ENCODE results near the gene HAAO.
"Not testable (repeated sequence)": the region's sequence is repeated elsewhere in the genome, so short reads cannot be mapped to it uniquely, and the experiment has no call there.

The HAAO gene

DNA sequence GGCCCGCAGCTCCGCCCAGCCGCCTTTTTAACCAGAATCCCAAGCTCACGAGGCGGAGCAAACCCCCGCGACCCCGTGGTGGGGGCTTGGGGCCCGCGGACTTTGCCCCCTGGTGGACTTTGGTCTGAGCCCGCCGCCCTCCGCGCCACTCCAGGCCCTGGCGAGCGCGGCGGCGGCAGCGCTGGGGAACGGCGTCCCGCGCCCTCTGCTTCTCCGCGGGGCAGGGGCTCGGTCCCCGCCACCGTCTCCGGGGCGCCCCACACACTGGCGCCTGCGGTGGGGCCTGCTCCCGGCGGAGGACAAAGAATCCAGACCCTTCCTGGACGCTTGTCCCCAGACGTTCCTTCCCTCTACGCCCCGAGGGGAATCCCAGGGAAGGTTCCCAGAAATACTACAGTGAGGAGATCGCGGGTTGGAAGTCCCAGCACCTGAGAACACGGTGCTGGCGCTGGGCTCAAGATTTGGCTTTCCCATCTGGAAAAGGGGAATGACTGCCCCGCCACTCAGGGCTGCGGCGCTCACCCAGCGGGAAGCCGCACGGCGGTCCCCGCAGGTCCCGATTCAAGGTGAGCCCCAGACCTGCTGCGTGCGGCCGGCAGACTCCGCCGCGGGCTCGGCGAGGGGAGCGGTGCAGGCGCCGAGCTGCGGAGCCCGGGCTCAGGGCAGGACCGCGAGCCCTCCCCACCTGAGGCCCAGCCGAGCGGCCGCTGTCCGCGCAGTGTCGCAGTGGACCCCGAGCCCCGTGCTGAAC is at the start of gene HAAO:
Gene HAAO (minus strand): TSS at position 1 of the 751 bp plus-strand sequence. CDS start 47 bp downstream, outside the sequence.
- FAIRE-seq: no peak

GRCh38 chr2:42841344-42841743 is 49.0 kb upstream of the HAAO start:
- no peak for FAIRE-seq

GRCh38 chr2:42840760-42841159 is 48.4 kb upstream of the HAAO start:
- FAIRE-seq: no peak

DNA sequence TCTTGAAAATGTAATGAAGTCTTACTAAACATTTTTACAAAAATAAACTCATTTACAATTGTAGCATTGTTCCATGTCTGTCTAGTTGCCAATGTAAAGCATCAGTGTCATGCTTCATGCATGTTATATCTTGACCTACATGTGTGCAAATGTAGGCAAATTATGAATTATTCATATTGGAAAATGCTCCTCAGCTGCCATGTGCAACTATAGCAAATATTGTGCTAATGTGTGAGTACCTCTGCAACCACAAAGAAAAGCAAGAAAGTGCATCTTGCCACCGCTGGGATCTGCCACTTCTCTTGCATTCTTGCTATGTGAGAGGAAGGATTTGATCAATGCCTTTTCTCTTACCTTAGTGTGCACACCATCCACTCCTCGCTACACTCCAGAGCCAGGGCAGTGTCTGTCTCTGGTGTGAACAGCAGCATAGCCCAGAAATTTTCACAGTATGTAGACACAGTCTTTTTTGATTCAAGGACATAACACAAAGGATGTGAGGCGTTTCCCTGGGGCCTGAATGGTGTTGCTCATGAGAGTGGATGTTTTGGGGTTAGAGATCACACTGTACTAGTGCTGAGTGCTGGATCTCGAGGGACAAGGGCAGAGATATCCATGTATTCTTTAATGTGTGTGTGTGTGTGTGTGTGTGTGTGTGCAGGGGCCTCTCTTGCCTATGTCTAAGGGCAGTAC is 47.6 kb upstream of the HAAO start:
- no peak for FAIRE-seq

DNA sequence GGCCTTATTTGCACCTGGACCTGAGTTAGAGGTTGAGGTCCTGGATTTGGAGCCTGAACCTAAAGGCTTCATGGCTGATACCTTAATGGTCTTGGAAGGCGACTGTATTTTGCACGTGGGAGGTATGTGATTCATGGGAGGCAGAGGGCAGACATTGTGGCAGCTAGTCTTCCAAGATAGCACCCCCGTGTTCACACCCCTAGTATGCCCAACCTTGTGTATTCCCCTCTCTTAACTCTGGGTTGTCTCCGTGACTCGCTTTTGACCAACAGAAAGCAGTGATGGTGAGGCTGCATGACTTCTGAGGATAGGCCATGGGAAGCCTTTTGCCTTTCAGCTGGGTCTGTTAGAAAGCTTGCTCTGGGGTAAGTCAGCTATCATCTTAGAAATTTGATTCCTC is 45.8 kb upstream of the HAAO start:
- no peak for FAIRE-seq

GRCh38 chr2:42835577-42836371 is 43.4 kb upstream of the HAAO start:
- FAIRE-seq: no peak

DNA sequence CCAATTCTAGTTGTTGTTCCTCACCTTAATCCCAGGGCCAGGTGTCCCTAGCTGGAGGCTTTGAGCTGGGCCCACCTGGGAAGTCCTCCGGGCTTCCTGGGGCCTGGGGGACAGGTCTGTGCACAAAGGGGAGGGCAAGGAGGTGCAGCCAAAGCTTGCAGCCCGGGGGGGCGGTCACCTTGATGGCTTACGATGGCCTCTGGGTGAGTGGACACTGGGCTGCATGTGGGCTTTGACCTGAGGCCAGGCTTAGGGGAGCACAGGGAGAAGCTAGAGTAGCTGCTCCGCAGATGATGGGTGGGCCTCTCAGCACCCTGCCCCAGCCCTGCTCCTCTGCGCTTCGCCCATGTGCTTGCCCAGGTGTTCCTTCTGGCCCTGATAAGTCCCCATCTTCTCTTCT is 41.8 kb upstream of the HAAO start:
- no peak for FAIRE-seq

DNA sequence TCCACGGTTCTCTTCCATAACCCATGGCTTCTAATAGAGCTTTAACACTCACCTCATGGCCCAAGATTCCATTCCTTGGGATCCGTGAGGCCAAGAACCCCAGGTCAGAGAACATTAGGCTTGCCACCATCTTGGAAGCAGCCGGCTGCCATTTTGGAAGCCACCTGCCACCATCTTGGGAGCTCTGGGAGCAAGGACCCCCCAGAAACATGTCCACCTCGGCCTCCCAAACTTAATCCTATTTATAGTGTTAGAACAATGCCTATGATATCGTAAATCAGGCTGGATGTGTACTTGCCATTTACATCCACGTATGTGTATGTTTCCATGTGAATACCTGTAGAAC is 39.9 kb upstream of the HAAO start:
- FAIRE-seq: no peak

DNA sequence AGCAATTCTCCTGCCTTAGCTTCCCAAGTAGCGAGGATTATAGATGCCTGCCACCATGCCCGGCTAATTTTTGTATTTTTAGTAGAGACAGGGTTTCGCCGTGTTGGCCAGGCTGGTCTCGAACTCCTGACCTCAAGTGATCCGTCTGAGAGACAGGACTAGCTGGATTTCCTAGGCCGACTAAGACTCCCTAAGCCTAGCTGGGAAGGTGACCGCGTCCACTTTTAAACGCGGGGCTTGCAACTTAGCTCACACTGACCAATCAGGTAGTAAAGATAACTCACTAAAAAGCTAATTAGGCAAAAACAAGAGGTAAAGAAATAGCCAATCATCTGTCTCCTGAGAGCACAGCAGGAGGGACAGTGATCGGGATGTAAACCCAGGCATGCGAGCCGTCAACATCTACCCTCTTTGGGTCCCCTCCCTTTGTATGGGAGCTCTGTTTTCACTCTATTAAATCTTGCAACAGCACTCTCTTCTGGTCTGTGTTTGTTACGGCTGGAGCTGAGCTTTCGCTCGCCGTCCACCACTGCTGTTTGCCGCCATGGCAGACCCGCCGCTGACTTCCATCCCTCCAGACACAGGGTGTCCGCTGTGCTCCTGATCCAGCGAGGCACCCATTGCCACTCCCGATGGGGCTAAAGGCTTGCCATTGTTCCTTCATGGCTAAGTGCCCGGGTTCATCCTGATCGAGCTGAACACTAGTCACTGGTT is 39.3 kb upstream of the HAAO start:
- not testable (repeated sequence) for FAIRE-seq

GRCh38 chr2:42830922-42831574 is 38.7 kb upstream of the HAAO start:
- FAIRE-seq: no peak

DNA sequence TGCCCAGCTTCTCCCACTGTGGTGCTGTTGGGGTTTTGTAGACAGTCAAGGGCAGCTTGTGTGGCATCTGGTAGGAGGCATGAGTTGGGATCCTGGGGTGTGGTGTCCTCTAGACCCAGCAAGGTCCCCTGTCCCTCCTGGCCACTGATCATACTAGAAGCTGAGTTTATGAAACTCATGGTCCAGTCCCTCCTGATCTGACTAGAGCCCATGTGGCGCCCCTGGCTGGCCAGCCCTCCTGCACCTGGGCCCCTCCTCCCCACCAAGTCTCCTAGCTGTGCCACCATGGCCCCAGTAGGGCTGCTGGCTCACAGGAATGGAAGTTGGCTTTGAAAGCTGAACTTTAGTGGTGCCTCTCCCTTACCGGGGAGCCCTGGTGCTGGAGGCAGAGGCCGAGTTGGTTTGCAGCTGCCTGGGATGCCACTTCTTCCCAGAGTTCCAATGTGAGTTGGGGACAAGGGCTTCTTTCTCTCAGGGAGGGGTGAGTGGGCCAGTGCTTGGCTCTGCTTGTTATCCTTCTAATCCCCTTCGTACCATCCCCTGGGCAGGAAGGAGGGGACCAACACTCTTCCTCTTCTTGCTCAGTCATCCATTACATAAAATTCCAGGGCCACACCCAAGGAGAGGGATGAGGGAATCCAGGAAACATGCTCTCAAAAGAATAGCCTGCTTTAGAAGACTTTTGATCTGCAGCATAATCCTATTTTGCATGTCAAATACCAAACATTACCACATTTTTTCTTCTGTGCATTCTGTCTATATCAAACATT is 37.5 kb upstream of the HAAO start:
- FAIRE-seq: no peak

DNA sequence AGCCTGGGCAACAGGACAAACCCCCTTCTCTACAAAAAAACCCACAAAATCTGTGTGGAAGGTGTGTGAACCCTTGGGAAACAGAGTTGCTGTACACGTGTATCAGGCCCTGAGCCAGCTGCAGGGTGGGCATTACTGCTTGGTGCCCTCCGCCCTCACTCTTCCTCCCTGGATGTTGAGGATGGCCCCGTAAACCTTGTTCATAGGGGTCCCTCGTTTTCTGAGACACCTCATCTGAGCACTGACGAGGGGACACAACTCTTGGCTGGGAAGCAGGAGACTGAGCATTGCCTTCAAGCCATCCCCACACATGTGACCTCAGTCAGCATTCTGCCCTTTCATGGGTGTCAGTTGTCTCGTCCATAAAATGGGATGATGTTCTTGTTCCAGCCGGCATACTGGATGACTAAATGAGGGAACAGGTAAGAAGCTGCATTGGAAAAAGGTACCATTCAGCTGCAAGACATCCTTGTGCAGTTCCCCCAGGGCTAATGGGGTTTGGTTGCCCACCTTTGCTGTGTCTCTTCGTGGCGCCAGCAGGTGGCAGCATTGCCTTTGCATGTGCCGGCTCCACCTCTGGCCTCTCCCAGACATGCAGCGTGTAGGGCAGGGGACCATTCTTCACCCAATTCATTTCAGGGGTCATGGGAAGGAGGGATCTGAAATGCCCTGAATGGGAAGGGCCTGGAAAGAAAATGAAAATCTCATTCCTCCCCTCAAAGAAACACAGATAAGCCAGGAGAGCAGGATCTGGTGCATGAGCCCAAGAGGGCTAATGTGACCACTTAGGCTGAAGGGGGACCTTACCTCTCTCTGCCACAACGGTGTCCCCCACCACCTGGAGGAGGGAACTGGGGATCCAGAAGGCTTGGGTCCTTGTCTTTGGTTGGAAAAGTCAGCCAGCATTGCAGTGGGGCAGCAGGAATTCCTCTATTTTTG is 36.4 kb upstream of the HAAO start:
- FAIRE-seq: no peak

GRCh38 chr2:42827647-42828486 is 35.5 kb upstream of the HAAO start:
- no peak for FAIRE-seq

- FAIRE-seq: no peak
These were observed 33.8 kb upstream of the HAAO start for GRCh38 chr2:42826231-42826630.

- no peak for FAIRE-seq
These were observed 32.0 kb upstream of the HAAO start for GRCh38 chr2:42824454-42824807.

DNA sequence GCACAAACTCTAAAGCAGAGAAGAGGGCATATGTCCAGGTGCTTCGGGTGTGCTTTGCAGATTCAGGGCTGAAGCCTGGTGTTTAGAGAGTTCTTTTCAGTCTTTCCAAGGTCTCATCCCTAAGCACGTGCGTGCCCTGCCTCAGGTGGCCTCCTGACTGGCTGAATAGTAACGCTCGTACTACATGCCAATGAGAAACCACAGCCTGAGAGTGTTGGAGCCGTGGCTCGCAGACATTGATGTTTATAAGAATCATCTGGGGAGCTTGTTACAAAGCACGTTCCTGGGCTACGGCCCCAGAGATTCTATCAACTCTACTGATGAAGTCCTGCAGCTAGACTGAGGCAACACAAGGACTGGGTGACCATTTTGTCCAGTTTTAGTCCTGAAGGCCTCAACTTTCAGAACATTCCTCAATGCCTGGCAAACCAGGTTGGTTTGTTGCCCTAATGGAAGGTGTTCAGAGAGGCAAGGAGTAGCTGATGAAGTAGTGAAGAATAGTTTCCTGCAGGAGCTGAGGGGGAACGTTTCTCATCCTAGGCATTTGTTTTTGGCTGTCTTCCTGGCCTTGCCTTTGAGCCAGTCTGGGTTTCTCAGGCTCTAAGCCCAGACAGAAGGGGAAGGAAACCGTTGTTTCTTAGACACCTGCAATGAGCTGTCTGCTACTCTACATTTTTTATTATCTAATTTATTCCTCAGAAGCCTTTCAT is 31.5 kb upstream of the HAAO start:
- FAIRE-seq: no peak

- FAIRE-seq: no peak
These were observed 26.8 kb upstream of the HAAO start for GRCh38 chr2:42819160-42819559.

- no peak for FAIRE-seq
These were observed 23.3 kb upstream of the HAAO start for GRCh38 chr2:42815726-42816125.

DNA sequence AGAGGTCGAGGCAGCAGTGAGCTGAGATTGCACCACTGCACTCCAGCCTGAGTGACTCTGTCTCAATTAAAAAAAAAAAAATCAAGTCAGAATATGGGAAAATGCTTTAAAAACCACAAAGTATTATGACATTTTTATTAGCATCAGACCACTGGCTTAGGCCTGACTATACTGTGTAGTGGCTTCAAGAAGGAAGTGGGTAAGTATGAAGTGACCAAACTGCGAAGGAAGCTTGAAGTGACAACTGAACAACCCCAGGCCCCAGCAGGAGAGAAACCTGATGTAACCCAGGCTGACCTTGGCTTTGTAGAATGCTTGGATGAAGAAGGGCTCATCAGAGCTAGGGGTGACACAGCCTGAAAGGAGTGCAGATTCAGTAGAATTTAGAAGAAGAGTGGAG is 21.4 kb upstream of the HAAO start:
- FAIRE-seq: no peak

Data from endometrium (tissue), 2 donors.